AG09319 (cell line): ENCODE data around the gene BCL2L11.

Experiments
- DNase-seq: peaks from one replicate; pipeline ENCODE4 v3.0.0-alpha.2; 2010; ENCODE audit warnings: low read depth; ENCODE audit errors: extremely low read depth
- CTCF ChIP-seq: IDR thresholded peaks from 2 replicates; pipeline ENCODE4 v1.5.1; 2011; ENCODE audit warnings: low read depth, mild to moderate bottlenecking, inconsistent platforms, low read length, moderate library complexity

BCL2L11 gene

GRCh38 chr2:111164078-111164477 lies 43.4 kb downstream of the BCL2L11 start:
- DNase-seq, result no peak
- no peak for TF ChIP-seq CTCF

GRCh38 chr2:111165084-111165483 lies 44.4 kb downstream of the BCL2L11 start:
- DNase-seq, result no peak
- TF ChIP-seq CTCF, result no peak

- no peak for DNase-seq
- TF ChIP-seq CTCF, result no peak
Observed at GRCh38 chr2:111166115-111166514, 45.4 kb downstream of the BCL2L11 start.

- no peak for DNase-seq
- no peak for TF ChIP-seq CTCF
Observed at GRCh38 chr2:111167076-111167862, 46.6 kb downstream of the BCL2L11 start.

DNA sequence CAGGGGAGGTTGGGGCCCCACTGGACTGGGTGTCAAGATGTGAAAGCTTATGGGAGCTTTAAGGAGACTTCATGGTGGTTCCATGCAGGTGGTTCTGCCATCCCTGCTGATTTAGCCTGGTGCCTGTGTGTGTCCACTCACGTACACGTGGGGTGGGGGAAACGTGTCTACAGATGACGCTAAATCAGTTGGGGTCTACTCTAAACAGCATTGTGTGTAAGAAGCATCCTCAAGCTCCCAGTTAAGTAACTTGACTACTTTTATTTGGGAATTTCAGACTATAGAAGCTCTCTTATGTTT lies 47.1 kb downstream of the BCL2L11 start:
- no peak for TF ChIP-seq CTCF
- DNase-seq, result no peak

GRCh38 chr2:111168528-111169239 lies 48.0 kb downstream of the BCL2L11 start:
- no peak for TF ChIP-seq CTCF
- DNase-seq, result peak; percentile 22

DNA sequence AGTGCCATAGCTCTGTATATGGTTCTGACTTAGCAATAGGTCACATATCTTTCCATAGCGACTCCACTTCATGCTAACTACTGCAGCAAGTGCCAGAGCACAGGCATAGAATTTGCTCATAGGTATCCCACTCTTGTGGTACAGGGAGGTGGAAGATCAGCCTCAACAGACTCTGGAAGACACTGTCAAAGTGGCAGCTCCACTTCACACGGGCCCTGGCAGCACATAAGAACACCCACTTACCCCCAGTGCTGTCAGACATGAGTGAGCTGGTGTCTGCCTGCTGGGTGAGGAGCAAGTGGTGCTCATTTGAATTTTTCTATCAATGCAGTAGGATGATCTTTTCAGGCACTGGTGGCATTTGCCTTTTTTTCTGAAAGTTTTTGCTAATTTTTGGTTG lies 48.6 kb downstream of the BCL2L11 start:
- TF ChIP-seq CTCF, result no peak
- DNase-seq, result no peak
